ENCODE results near the gene GNAL. TPM values are rescaled to one million over a fixed set of nuclear protein-coding genes. Genes with fewer than 3 reads are reported as not detected.

The GNAL gene
- total RNA-seq, 1 donor from 2014 or later: 0.40 TPM

- Mint-ChIP-seq H3K9me3 (no peaks in the 10 kb centered on the region), H3K36me3 (ENCODE audit: low read depth) (no peaks in the 10 kb centered on the region), H3K4me1 (peaks cover 2% of the 10 kb centered on the region), H3K27ac (no peak overlapping the region), H3K4me3 (no peak overlapping the region), H3K27me3 (peaks cover 2% of the 10 kb centered on the region)
- intact Hi-C loops (cut with micrococcal nuclease): no loop called here
- no peak for DNase-seq
These were observed 139.8 kb downstream of the GNAL start for GRCh38 chr18:11828786-11829432.

DNA sequence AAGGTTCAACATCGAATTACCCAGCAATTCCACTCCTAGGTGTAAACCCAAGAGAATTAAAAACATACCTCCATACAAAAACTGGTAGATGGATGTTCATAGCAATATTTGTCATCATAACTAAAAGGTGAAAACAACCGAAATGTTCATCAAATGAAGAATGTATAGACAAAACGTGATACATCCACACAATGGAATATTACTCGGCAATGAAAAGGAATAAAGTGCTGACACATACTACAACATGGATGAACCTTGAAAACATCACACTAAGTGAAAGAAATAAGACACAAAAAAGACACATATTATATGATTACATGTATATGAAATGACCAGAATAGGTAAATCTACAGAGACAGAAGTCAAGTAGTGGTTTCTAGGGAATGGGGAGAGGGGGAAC, 141.5 kb downstream of the GNAL start:
- peaks cover 2% of the 10 kb centered on the region for H3K27me3 Mint-ChIP-seq
- intact Hi-C loops (cut with micrococcal nuclease): no loop called here
- H3K27ac Mint-ChIP-seq: no peak overlapping the region
- peaks cover 2% of the 10 kb centered on the region for H3K4me1 Mint-ChIP-seq
- no peak for DNase-seq
- no peaks in the 10 kb centered on the region for H3K9me3 Mint-ChIP-seq
- no peaks in the 10 kb centered on the region for H3K36me3 Mint-ChIP-seq (ENCODE audit: low read depth)
- H3K4me3 Mint-ChIP-seq: no peak overlapping the region

DNA sequence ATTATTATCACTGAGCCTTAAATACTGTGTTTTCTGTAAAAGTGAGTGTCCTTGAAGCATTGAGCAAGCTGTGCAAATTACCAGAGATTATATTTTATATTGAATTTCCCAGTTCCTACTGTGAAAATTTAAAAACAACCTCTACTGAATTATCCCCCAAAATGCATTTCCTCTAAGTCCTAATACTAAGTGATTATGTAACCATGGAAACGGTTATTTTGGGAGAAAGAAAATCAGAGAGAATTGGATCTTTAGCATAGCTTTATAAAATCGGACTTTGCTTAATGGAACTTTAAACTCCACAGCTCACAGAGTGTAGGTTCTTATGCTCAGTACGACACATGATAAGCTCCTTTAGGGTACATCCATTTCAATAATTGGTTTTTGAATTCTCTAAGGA, 142.9 kb downstream of the GNAL start:
- intact Hi-C loops (cut with micrococcal nuclease): no loop called here
- Mint-ChIP-seq H3K9me3 (no peaks in the 10 kb centered on the region), H3K27ac (no peak overlapping the region), H3K36me3 (ENCODE audit: low read depth) (no peaks in the 10 kb centered on the region), H3K4me3 (no peak overlapping the region), H3K4me1 (peaks cover 2% of the 10 kb centered on the region), H3K27me3 (peaks cover 2% of the 10 kb centered on the region)
- DNase-seq: no peak

- Mint-ChIP-seq H3K27me3 (peaks cover 4% of the 10 kb centered on the region), H3K4me1 (no peaks in the 10 kb centered on the region), H3K36me3 (ENCODE audit: low read depth) (no peaks in the 10 kb centered on the region), H3K27ac (no peak overlapping the region), H3K9me3 (no peaks in the 10 kb centered on the region), H3K4me3 (no peak overlapping the region)
- no peak for DNase-seq
- intact Hi-C loops (cut with micrococcal nuclease): no loop called here
These were observed 145.7 kb downstream of the GNAL start for GRCh38 chr18:11834772-11835171.

DNA sequence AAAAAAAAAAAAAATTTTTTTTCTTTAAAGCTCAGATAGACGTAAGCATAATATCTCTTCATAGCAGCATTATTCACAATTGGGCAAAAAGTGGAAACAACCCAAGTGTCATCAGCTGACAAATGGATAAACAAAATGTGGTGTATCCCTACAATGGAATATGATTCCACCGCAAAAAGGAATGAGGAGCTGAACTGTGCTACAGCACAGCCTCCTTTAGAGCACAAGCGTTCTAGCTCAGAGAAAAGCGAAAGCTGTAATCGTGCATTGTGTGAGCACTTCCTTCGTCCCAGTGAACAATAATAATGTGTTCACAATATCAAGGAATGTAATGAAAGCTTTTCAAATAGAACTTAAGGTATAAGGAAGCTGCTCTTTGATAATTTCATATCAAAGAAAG, 150.5 kb downstream of the GNAL start:
- Mint-ChIP-seq H3K4me1 (no peaks in the 10 kb centered on the region), H3K4me3 (no peak overlapping the region), H3K9me3 (no peaks in the 10 kb centered on the region), H3K36me3 (ENCODE audit: low read depth) (no peaks in the 10 kb centered on the region), H3K27ac (no peak overlapping the region), H3K27me3 (peaks cover 2% of the 10 kb centered on the region)
- DNase-seq: no peak
- intact Hi-C loops (cut with micrococcal nuclease): no loop called here

DNA sequence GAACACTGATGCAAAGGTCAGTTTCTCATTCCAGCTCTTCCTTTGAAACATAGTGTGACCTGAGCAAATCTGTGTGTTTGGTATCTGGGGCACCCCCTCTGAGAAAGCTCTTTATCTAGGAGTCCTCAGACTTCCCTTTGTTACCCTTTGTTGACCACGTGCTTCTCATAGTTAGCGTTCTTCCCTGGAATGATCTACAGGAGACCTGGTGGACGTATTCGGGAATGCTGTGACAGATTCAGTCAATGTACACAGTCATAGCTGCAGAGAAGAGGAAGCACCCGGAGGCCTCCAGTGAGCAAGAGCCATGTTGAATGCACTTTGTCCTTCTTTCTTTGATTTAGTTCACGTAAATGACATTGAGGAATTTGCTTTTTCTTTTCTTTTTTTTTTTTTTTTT, 151.4 kb downstream of the GNAL start:
- no peaks in the 10 kb centered on the region for H3K9me3 Mint-ChIP-seq
- peaks cover 2% of the 10 kb centered on the region for H3K27me3 Mint-ChIP-seq
- no peaks in the 10 kb centered on the region for H3K4me1 Mint-ChIP-seq
- no peaks in the 10 kb centered on the region for H3K36me3 Mint-ChIP-seq (ENCODE audit: low read depth)
- intact Hi-C loops (cut with micrococcal nuclease): no loop called here
- no peak for DNase-seq
- no peak overlapping the region for H3K27ac Mint-ChIP-seq
- H3K4me3 Mint-ChIP-seq: no peak overlapping the region

- intact Hi-C loops (cut with micrococcal nuclease): no loop called here
These were observed 153.5 kb downstream of the GNAL start for GRCh38 chr18:11842562-11842961.

DNA sequence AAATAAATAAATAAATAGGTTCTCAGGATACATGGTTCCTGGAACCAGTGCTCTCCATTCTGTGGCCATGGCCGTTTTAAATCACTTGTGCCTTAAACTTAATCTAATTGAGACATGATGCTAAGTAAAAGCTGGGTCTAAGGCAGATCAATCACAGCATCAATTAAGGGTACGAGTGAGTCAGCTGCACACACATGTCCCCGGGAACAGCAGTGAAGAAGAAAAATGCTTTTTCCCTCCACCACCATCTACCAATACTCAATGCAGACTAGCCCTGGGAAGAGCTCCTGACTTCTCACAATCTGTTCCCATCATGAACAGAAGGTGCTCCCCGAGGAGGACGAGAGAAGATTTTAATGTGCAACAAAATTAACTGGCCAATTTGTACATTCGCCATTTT, 155.4 kb downstream of the GNAL start:
- no peak for DNase-seq
- Mint-ChIP-seq H3K27ac (no peak overlapping the region), H3K4me3 (no peak overlapping the region), H3K36me3 (ENCODE audit: low read depth) (no peaks in the 10 kb centered on the region), H3K27me3 (peaks cover 2% of the 10 kb centered on the region), H3K4me1 (no peaks in the 10 kb centered on the region), H3K9me3 (no peaks in the 10 kb centered on the region)
- intact Hi-C loops (cut with micrococcal nuclease): no loop called here

More at GRCh38 chr18:11842562-11842961, 153.5 kb downstream of the GNAL start:
- Mint-ChIP-seq H3K27ac (no peak overlapping the region), H3K9me3 (no peaks in the 10 kb centered on the region), H3K36me3 (ENCODE audit: low read depth) (no peaks in the 10 kb centered on the region), H3K27me3 (peaks cover 2% of the 10 kb centered on the region), H3K4me3 (no peak overlapping the region), H3K4me1 (no peaks in the 10 kb centered on the region)
- DNase-seq: no peak

- Mint-ChIP-seq H3K9me3 (no peaks in the 10 kb centered on the region), H3K4me1 (peaks cover 10% of the 10 kb centered on the region), H3K27ac (no peak overlapping the region), H3K4me3 (no peak overlapping the region), H3K27me3 (peaks cover 2% of the 10 kb centered on the region), H3K36me3 (ENCODE audit: low read depth) (no peaks in the 10 kb centered on the region)
- intact Hi-C loops (cut with micrococcal nuclease): no loop called here
- DNase-seq: no peak
These were observed 156.6 kb downstream of the GNAL start for GRCh38 chr18:11845654-11846053.

DNA sequence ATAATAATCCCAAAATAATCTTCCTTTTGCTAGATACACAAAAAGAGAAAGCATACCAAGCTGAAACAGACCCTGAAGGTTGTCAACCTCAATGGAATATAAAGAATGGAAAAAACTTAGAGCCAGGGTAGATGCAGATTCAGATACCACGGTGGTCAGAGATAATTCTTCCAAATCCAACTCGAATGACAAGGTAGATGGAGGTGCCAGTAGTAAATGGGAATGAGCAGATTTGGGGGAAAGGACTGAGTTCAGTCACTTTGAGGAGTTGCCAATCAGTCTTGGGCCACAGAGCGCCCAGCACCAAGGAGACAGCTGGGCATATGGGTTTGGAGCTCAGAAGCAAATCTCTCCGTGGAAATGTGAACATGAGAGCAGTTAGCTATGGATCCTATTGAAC, 158.7 kb downstream of the GNAL start:
- H3K27me3 Mint-ChIP-seq: peaks cover 2% of the 10 kb centered on the region
- no peak overlapping the region for H3K4me3 Mint-ChIP-seq
- H3K9me3 Mint-ChIP-seq: no peaks in the 10 kb centered on the region
- no peak overlapping the region for H3K27ac Mint-ChIP-seq
- no peak for DNase-seq
- H3K4me1 Mint-ChIP-seq: peaks cover 20% of the 10 kb centered on the region
- intact Hi-C loops (cut with micrococcal nuclease): no loop called here
- H3K36me3 Mint-ChIP-seq (ENCODE audit: low read depth): peaks cover 9% of the 10 kb centered on the region

DNA sequence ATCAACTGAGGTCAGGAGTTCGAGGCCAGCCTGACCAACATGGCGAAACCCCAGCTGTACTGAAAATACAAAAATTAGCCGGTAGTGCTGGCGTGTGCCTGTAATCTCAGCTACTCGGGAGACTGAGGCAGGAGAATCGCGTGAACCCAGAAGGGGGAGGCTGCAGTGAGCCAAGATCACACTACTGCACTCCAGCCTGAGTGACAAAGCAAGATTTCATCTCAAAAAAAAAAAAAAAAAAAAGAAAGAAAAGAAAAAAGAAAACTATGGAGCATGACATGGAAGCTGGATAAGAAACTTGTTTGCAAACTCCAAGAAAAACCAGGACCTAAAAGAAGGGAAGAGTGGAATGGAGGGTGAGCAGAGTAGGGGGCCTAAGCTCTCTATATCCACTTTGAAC, 160.2 kb downstream of the GNAL start:
- Mint-ChIP-seq H3K27me3 (peaks cover 2% of the 10 kb centered on the region), H3K27ac (no peak overlapping the region), H3K4me1 (peaks cover 24% of the 10 kb centered on the region), H3K4me3 (no peak overlapping the region), H3K9me3 (no peaks in the 10 kb centered on the region), H3K36me3 (ENCODE audit: low read depth) (peaks cover 10% of the 10 kb centered on the region)
- intact Hi-C loops (cut with micrococcal nuclease): no loop called here
- no peak for DNase-seq

DNA sequence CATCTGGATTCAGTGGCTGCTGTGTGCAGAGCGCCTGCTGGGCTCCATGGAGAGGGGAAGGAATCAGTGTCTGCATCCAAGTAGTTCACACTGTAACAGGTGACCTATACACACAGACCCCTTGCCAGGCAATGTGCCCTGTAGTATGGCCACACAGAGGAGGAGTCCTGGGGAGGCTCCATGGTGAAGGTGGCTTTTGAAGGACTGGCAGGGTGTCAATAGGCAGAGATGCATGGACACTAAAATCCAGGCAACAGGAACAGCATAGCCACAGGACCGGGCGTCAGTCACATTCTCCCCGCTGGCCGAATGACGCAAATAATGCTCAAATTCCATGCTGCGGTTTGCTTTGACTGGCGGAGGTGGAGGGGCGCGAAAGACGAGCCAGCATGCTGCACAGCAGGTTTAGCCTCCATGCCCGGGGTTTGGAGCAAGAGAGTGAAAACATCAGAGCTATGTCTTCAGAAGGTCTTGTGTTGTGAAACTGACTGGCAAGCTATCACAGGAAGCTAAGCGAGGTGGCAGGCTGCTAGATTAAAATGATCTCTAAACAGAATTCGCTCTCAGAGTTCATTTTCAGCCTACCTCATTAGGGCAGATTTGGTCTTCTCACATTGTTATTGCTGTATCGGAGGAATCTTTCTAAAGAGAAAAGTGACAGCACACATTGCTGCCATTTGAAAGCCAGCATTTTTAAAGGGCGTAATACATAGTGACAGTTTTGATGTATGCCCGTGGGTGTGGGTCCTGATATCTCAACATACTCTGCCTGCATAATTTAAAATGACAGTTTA, 161.0 kb downstream of the GNAL start:
- intact Hi-C loops (cut with micrococcal nuclease): loop anchor here (5.0 to 10.0 kb wide), 5 partner anchors 115 to 1938 kb away; partner anchors contain the start of genes AFG3L2, NAPG and VAPA
- H3K27me3 Mint-ChIP-seq: peaks cover 2% of the 10 kb centered on the region
- H3K9me3 Mint-ChIP-seq: no peaks in the 10 kb centered on the region

DNA sequence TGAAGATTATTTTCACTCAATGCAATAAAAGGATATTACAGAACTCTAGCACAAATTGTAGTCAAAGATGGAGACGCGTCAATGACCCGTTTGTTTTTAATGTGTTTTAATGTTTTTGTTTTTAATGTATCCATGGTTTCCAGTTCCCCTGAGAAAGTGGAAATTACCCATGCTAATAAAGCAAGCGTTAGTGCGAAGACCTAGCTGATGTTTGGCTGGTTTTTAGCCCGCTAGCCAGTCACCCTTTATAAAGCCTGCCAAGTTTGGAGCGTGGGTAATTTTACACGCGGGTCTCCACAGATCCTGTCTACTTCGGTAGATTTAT, 161.7 kb downstream of the GNAL start:
- peaks cover 24% of the 10 kb centered on the region for H3K4me1 Mint-ChIP-seq
- peaks cover 13% of the 10 kb centered on the region for H3K36me3 Mint-ChIP-seq (ENCODE audit: low read depth)
- peak overlapping the region; percentile 100 for H3K27ac Mint-ChIP-seq
- no peaks in the 10 kb centered on the region for H3K9me3 Mint-ChIP-seq
- no peak for DNase-seq
- intact Hi-C loops (cut with micrococcal nuclease): loop anchor here (1.0 to 10.0 kb wide), 7 partner anchors 58 to 1938 kb away; partner anchors contain the start of genes AFG3L2, IMPA2, MPPE1 and NAPG
- peaks cover 2% of the 10 kb centered on the region for H3K27me3 Mint-ChIP-seq
- H3K4me3 Mint-ChIP-seq: peak overlapping the region; percentile 99

More for the DNA sequence above, 161.0 kb downstream of the GNAL start:
- DNase-seq: peak; percentile 84
- Mint-ChIP-seq H3K27ac (peak overlapping the region; percentile 100), H3K36me3 (ENCODE audit: low read depth) (peaks cover 10% of the 10 kb centered on the region), H3K4me1 (peaks cover 24% of the 10 kb centered on the region), H3K4me3 (peak overlapping the region; percentile 99)

GRCh38 chr18:11851146-11851805, 162.2 kb downstream of the GNAL start, which contains the start of gene CHMP1B:
Gene CHMP1B (plus strand): TSS chr18:11851413. CDS start chr18:11851512, 99 bp downstream.
- peak; percentile 99 for DNase-seq
- Mint-ChIP-seq H3K36me3 (ENCODE audit: low read depth) (peaks cover 13% of the 10 kb centered on the region), H3K4me3 (peak within 1 kb of the TSS; percentile 99), H3K27ac (peak within 1 kb of the TSS; percentile 100), H3K4me1 (peaks cover 24% of the 10 kb centered on the region), H3K9me3 (no peaks in the 10 kb centered on the region), H3K27me3 (peaks cover 2% of the 10 kb centered on the region)
- intact Hi-C loops (cut with micrococcal nuclease): loop anchor here (1.0 to 10.0 kb wide), 7 partner anchors 57 to 1939 kb away; partner anchors contain the start of genes AFG3L2, IMPA2, MPPE1 and NAPG
